Neuronal stem cell (in vitro differentiated cells): Measurements from ENCODE around the gene TCF7L2.

ENCODE experiments used
- DNase-seq: peaks from one replicate; pipeline ENCODE4 v3.0.0-alpha.2; 2013; ENCODE audit warnings: low spot score
- H2AFZ ChIP-seq: one replicate; pipeline ENCODE4 v1.6.1; 2013; ENCODE audit warnings: mild to moderate bottlenecking, low read length, inconsistent platforms
- H2AK5ac ChIP-seq: 2 replicates; pipeline ENCODE4 v1.6.1; 2013; ENCODE audit warnings: low read depth, mild to moderate bottlenecking, inconsistent platforms, low read length, moderate library complexity, mixed read lengths
- H2BK120ac ChIP-seq: 2 replicates; pipeline ENCODE4 v1.6.1; 2013; ENCODE audit warnings: low read depth, mild to moderate bottlenecking, inconsistent platforms, low read length, moderate library complexity, mixed read lengths
- H2BK12ac ChIP-seq: one replicate; pipeline ENCODE4 v1.6.1; 2013; ENCODE audit warnings: low read length, inconsistent platforms
- H2BK15ac ChIP-seq: 2 replicates; pipeline ENCODE4 v1.6.1; 2013; ENCODE audit warnings: mild to moderate bottlenecking, low read length, inconsistent platforms, mixed read lengths
- H2BK5ac ChIP-seq: one replicate; pipeline ENCODE4 v1.6.1; 2013; ENCODE audit warnings: inconsistent platforms, mild to moderate bottlenecking, low read length, moderate library complexity
- H3K14ac ChIP-seq: one replicate; pipeline ENCODE4 v1.6.1; 2013; ENCODE audit warnings: low read length, inconsistent platforms
- H3K18ac ChIP-seq: 2 replicates; pipeline ENCODE4 v1.6.1; 2013; ENCODE audit warnings: low read length, inconsistent platforms
- H3K23ac ChIP-seq: 2 replicates; pipeline ENCODE4 v1.6.1; 2013; ENCODE audit warnings: low read depth, mild to moderate bottlenecking, mixed read lengths, low read length, inconsistent platforms; ENCODE audit not compliant: poor library complexity
- H3K27ac ChIP-seq: replicated peaks from 3 replicates; pipeline ENCODE4 v1.5.1; 2013; ENCODE audit warnings: low read length, inconsistent platforms
- H3K27me3 ChIP-seq, 3 experiments: 2 replicates each; pipeline ENCODE4 v1.6.1; 2013; ENCODE audit warnings: low read length in 3 of 3, mild to moderate bottlenecking in 2 of 3, inconsistent platforms in 1 of 3, low read depth in 1 of 3, mixed read lengths in 1 of 3, moderate library complexity in 1 of 3; ENCODE audit not compliant: control insufficient read depth in 3 of 3, insufficient read depth in 3 of 3
- H3K36me3 ChIP-seq, 2 donors: replicated peaks in 1 of 2; 2 replicates each; pipeline ENCODE4 v1.6.1; 2013; ENCODE audit warnings: low read length in 2 of 2; ENCODE audit not compliant: control insufficient read depth in 2 of 2, insufficient read depth in 2 of 2
- H3K4ac ChIP-seq: 2 replicates; pipeline ENCODE4 v1.6.1; 2013; ENCODE audit warnings: inconsistent platforms, mild to moderate bottlenecking, low read length, moderate library complexity
- H3K4me1 ChIP-seq, 2 donors: 1 replicate in 1 of 2; 2 replicates in 1 of 2; pipeline ENCODE4 v1.6.1; 2013; ENCODE audit warnings: low read length in 2 of 2, low read depth in 1 of 2; ENCODE audit not compliant: control insufficient read depth in 2 of 2, insufficient read depth in 1 of 2
- H3K4me2 ChIP-seq: one replicate; pipeline ENCODE4 v1.6.1; 2013; ENCODE audit warnings: mild to moderate bottlenecking, low read length, inconsistent platforms; ENCODE audit not compliant: insufficient read depth, poor library complexity, severe bottlenecking
- H3K4me3 ChIP-seq, 2 donors: 2 replicates each; pipeline ENCODE4 v1.5.1; 2013; ENCODE audit warnings: low read length in 2 of 2, mild to moderate bottlenecking in 2 of 2, inconsistent platforms in 1 of 2, moderate library complexity in 1 of 2
- H3K79me1 ChIP-seq: one replicate; pipeline ENCODE4 v1.6.1; 2013; ENCODE audit warnings: low read depth, mild to moderate bottlenecking, inconsistent platforms, low read length, moderate library complexity
- H3K9ac ChIP-seq: one replicate; pipeline ENCODE4 v1.6.1; 2013; ENCODE audit warnings: mild to moderate bottlenecking, low read depth, low read length, inconsistent platforms; ENCODE audit not compliant: poor library complexity
- H3K9me3 ChIP-seq, 2 donors: replicated peaks in 1 of 2; 2 replicates each; pipeline versions ENCODE3 to v1.6.1; 2013; ENCODE audit warnings: low read length in 2 of 2, mild to moderate bottlenecking in 2 of 2, inconsistent platforms in 1 of 2, low read depth in 1 of 2, mixed read lengths in 1 of 2, moderate library complexity in 1 of 2; ENCODE audit not compliant: control insufficient read depth in 2 of 2, insufficient read depth in 1 of 2
- H4K8ac ChIP-seq: one replicate; pipeline ENCODE4 v1.6.1; 2013; ENCODE audit warnings: low read depth, mild to moderate bottlenecking, inconsistent platforms, low read length, moderate library complexity
- H4K91ac ChIP-seq: one replicate; pipeline ENCODE4 v1.6.1; 2013; ENCODE audit warnings: low read length, low read depth, mild to moderate bottlenecking, inconsistent platforms; ENCODE audit not compliant: poor library complexity
- WGBS, 2 donors: extraction: QIAGEN DNeasy Blood & Tissue Kit; methylation state at CpG; one replicate each; pipeline ENCODE4 v1.1.7; 2013; ENCODE audit warnings: missing lambda C conversion rate in 2 of 2, mixed read lengths in 1 of 2; ENCODE audit not compliant: insufficient read length in 2 of 2, insufficient replicate concordance in 1 of 2; ENCODE audit errors: extremely low coverage in 2 of 2; 5-methylcytosine and 5-hydroxymethylcytosine counted together

The TCF7L2 gene

DNA sequence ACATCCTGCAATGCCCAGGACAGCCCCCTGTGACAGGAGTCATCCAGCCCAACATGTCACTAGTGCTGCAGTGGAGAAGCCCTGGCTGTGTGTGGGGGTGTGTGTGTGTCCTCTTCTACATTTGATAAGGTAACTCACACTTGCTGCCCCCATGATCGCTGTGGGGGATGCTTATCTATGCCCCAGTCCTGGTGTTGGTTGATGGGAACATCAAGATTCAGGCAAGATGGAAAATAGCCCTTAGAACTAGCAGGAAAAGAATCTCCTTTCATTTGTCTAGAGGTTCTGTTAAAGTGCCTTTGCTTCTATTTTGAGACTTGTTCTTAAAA is 52.4 kb downstream of the TCF7L2 start:
- Histone ChIP-seq H3K4me2 (no peak overlapping the region), H3K79me1 (peaks cover 14% of the 10 kb centered on the region), H2AK5ac (no peak overlapping the region), H2AFZ (no peak overlapping the region), H3K4me1 (peaks cover 0 to 21% of the 10 kb centered on the region in 2 donors), H3K18ac (no peak overlapping the region), H2BK5ac (no peak overlapping the region), H3K14ac (no peak overlapping the region), H2BK15ac (no peak overlapping the region), H3K27ac (no peak overlapping the region), H3K23ac (no peak overlapping the region), H3K36me3 (peaks cover 1 to 40% of the 10 kb centered on the region in 2 donors), H3K4ac (no peak overlapping the region), H2BK12ac (no peak overlapping the region), H4K8ac (no peak overlapping the region), H3K4me3 (no peak overlapping the region), H2BK120ac (no peak overlapping the region), H3K9ac (no peak overlapping the region), H3K27me3 (no peaks in the 10 kb centered on the region), H4K91ac (no peak overlapping the region), H3K9me3 (no peaks in the 10 kb centered on the region)
- WGBS, 2 donors: no CpG with 5 or more reads among the region's 1 CpG
- no peak for DNase-seq

DNA sequence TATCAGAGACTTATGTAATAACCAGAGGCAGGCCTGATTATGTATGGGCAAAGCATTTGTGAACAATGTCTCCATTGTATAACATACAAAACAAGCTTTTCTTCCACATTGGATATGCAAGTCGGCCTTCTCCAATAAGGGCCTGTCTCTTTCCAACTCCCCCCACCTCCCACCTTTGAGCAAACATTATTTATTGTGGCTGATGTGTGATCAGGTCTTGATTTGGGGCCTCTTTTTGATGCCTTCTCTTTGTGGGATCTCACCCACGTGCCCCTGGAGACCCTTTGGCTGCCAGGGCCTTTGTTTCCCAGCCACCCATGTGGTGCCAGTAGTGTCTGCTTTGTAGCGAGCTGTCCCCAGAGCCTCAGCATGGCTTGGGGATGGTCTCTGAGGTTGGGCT is 53.0 kb downstream of the TCF7L2 start:
- no peak overlapping the region for H2AK5ac ChIP-seq
- no peak overlapping the region for H3K4me3 ChIP-seq
- no peak overlapping the region for H3K18ac ChIP-seq
- H2BK5ac ChIP-seq: no peak overlapping the region
- no peak overlapping the region for H3K9ac ChIP-seq
- H3K27me3 ChIP-seq: no peaks in the 10 kb centered on the region
- H3K9me3 ChIP-seq: no peaks in the 10 kb centered on the region
- peaks cover 0 to 21% of the 10 kb centered on the region in 2 donors for H3K4me1 ChIP-seq
- no peak overlapping the region for H2BK12ac ChIP-seq
- H3K4me2 ChIP-seq: no peak overlapping the region
- no peak overlapping the region for H4K8ac ChIP-seq
- no CpG with 5 or more reads among the region's 3 CpGs for WGBS, 2 donors
- no peak overlapping the region for H3K14ac ChIP-seq
- no peak overlapping the region for H2BK15ac ChIP-seq
- H3K23ac ChIP-seq: no peak overlapping the region
- H4K91ac ChIP-seq: no peak overlapping the region
- H2AFZ ChIP-seq: no peak overlapping the region
- DNase-seq: no peak
- H3K27ac ChIP-seq: no peak overlapping the region
- H3K79me1 ChIP-seq: peaks cover 14% of the 10 kb centered on the region
- no peak overlapping the region for H2BK120ac ChIP-seq
- H3K4ac ChIP-seq: no peak overlapping the region
- peaks cover under 1 to 46% of the 10 kb centered on the region in 2 donors for H3K36me3 ChIP-seq

DNA sequence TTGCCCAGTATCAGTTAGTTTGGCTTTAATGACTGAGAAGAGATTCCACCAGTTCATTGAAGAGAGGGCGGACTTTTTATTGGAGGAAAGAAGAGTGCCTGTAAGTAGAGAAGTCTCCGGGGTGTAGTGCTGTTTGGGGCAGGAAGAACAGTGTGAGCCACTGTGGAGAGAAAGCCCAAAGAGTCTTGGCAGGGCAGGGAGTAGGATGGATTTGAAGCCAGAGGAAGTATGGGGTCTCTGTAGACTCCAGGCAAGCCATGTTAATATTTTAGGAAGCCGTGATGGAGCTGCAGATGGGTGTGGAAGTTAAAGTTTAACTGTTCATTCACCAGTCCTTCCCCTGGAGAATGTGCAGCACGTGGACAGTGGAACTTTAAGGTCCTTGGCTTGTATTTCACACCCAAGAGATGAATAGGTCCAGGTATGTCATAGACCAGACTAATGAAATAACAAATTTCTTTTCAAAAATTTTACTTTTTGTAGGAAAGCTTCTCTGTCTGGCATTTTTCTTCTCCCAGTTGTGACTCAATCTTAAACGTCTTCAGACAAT is 54.1 kb downstream of the TCF7L2 start:
- no peak overlapping the region for H4K8ac ChIP-seq

DNA sequence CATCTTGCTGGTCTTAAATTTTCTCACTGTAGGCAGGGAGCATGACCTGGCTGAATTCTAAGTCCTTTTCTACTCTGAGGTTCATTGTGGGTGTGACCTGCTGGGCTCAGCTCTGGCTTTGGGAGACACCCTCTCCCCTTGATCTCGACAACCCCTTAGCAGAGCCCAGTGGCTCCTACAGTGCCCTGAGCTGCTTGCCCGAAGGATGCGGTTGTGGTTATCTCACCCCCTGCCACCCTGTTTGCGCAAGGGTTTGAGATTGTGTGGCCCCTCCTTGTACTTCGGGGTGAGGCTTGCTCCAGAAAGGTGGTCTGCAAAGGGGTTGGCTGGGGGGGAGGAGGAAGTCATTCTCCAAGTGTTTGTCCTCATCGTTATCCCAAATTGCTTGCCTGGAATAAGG is 55.3 kb downstream of the TCF7L2 start:
- H3K23ac ChIP-seq: no peak overlapping the region
- no CpG with 5 or more reads among the region's 6 CpGs for WGBS, 2 donors
- H3K9me3 ChIP-seq: peaks cover 0 to 7% of the 10 kb centered on the region in 2 donors
- no peak for DNase-seq
- no peak overlapping the region for H3K27ac ChIP-seq
- no peak overlapping the region for H2AK5ac ChIP-seq
- H2BK120ac ChIP-seq: no peak overlapping the region
- peaks cover 1 to 52% of the 10 kb centered on the region in 2 donors for H3K36me3 ChIP-seq
- H2BK15ac ChIP-seq: no peak overlapping the region
- no peaks in the 10 kb centered on the region for H3K27me3 ChIP-seq
- H2AFZ ChIP-seq: no peak overlapping the region
- H3K14ac ChIP-seq: no peak overlapping the region
- no peak overlapping the region for H2BK5ac ChIP-seq
- H3K4ac ChIP-seq: no peak overlapping the region
- H3K18ac ChIP-seq: peak overlapping the region; percentile 24
- no peak overlapping the region for H2BK12ac ChIP-seq
- no peak overlapping the region for H3K4me2 ChIP-seq
- H4K91ac ChIP-seq: no peak overlapping the region
- H3K79me1 ChIP-seq: peaks cover 16% of the 10 kb centered on the region
- no peak overlapping the region for H3K4me3 ChIP-seq
- no peak overlapping the region for H4K8ac ChIP-seq
- H3K9ac ChIP-seq: no peak overlapping the region
- peaks cover 0 to 17% of the 10 kb centered on the region in 2 donors for H3K4me1 ChIP-seq

More for the DNA sequence above, 54.1 kb downstream of the TCF7L2 start:
- no peak overlapping the region for H2AK5ac ChIP-seq
- no peak overlapping the region for H2BK5ac ChIP-seq
- H3K27me3 ChIP-seq: no peaks in the 10 kb centered on the region
- H3K23ac ChIP-seq: no peak overlapping the region
- H3K9me3 ChIP-seq: peaks cover 0 to 5% of the 10 kb centered on the region in 2 donors
- H3K4me1 ChIP-seq: peaks cover 0 to 21% of the 10 kb centered on the region in 2 donors
- H3K18ac ChIP-seq: no peak overlapping the region
- H3K4ac ChIP-seq: no peak overlapping the region
- H2BK120ac ChIP-seq: no peak overlapping the region
- H4K91ac ChIP-seq: no peak overlapping the region
- no peak overlapping the region for H3K14ac ChIP-seq
- H2AFZ ChIP-seq: no peak overlapping the region
- no peak overlapping the region for H2BK15ac ChIP-seq
- no peak overlapping the region for H3K9ac ChIP-seq
- H3K4me3 ChIP-seq: no peak overlapping the region
- peaks cover 1 to 56% of the 10 kb centered on the region in 2 donors for H3K36me3 ChIP-seq
- peaks cover 14% of the 10 kb centered on the region for H3K79me1 ChIP-seq
- no peak for DNase-seq
- no peak overlapping the region for H3K4me2 ChIP-seq
- no CpG with 5 or more reads among the region's 5 CpGs for WGBS, 2 donors
- no peak overlapping the region for H2BK12ac ChIP-seq
- H3K27ac ChIP-seq: no peak overlapping the region
